ENCODE measurements around the gene C9orf57.
A peak's percentile ranks its signal among the peaks of the same experiment; 100 is the strongest.
"Not testable (repeated sequence)": the region's sequence is repeated elsewhere in the genome, so short reads cannot be mapped to it uniquely, and the experiment has no call there.

The C9orf57 gene

GRCh38 chr9:72060513-72060912, at the start of gene C9orf57:
Gene C9orf57 (minus strand): TSS chr9:72060613. CDS start chr9:72059331, 1,282 bp downstream.
- DNase-seq (ENCODE audit: low read depth, low spot score), result no peak

- DNase-seq (ENCODE audit: low read depth, low spot score), result no peak
These were observed 42.1 kb upstream of the C9orf57 start for GRCh38 chr9:72102520-72102919.

- not testable (repeated sequence) for DNase-seq (ENCODE audit: low read depth, low spot score)
These were observed 35.1 kb upstream of the C9orf57 start for GRCh38 chr9:72095520-72095919.

GRCh38 chr9:72092820-72093219, 32.4 kb upstream of the C9orf57 start:
- no peak for DNase-seq (ENCODE audit: low read depth, low spot score)

- no peak for DNase-seq (ENCODE audit: low read depth, low spot score)
These were observed 29.2 kb upstream of the C9orf57 start for GRCh38 chr9:72089451-72090130.

- DNase-seq (ENCODE audit: low read depth, low spot score), result no peak
These were observed 22.1 kb upstream of the C9orf57 start for GRCh38 chr9:72082536-72082935.

GRCh38 chr9:72074666-72075065, 14.3 kb upstream of the C9orf57 start:
- DNase-seq (ENCODE audit: low read depth, low spot score), result not testable (repeated sequence)

- DNase-seq (ENCODE audit: low read depth, low spot score), result no peak
These were observed 4.7 kb upstream of the C9orf57 start for GRCh38 chr9:72065076-72065475.

- DNase-seq (ENCODE audit: low read depth, low spot score), result no peak
These were observed 8.3 kb downstream of the C9orf57 start for GRCh38 chr9:72052122-72052521.

GRCh38 chr9:72048850-72049249, 11.6 kb downstream of the C9orf57 start:
- DNase-seq (ENCODE audit: low read depth, low spot score), result no peak

GRCh38 chr9:72046630-72047456, 13.6 kb downstream of the C9orf57 start:
- DNase-seq (ENCODE audit: low read depth, low spot score), result no peak

- DNase-seq (ENCODE audit: low read depth, low spot score), result no peak
These were observed 16.3 kb downstream of the C9orf57 start for GRCh38 chr9:72044095-72044494.

- no peak for DNase-seq (ENCODE audit: low read depth, low spot score)
These were observed 16.8 kb downstream of the C9orf57 start for GRCh38 chr9:72043576-72043975.

GRCh38 chr9:72042928-72043327, 17.5 kb downstream of the C9orf57 start:
- no peak for DNase-seq (ENCODE audit: low read depth, low spot score)

GRCh38 chr9:72041775-72042194, 18.6 kb downstream of the C9orf57 start:
- no peak for DNase-seq (ENCODE audit: low read depth, low spot score)

GRCh38 chr9:72041369-72041768, 19.0 kb downstream of the C9orf57 start:
- DNase-seq (ENCODE audit: low read depth, low spot score), result no peak

GRCh38 chr9:72039532-72039931, 20.9 kb downstream of the C9orf57 start:
- DNase-seq (ENCODE audit: low read depth, low spot score), result no peak

GRCh38 chr9:72038890-72039410, 21.5 kb downstream of the C9orf57 start:
- DNase-seq (ENCODE audit: low read depth, low spot score), result peak; percentile 23

GRCh38 chr9:72038408-72038807, 22.0 kb downstream of the C9orf57 start:
- DNase-seq (ENCODE audit: low read depth, low spot score), result no peak

- no peak for DNase-seq (ENCODE audit: low read depth, low spot score)
These were observed 22.8 kb downstream of the C9orf57 start for GRCh38 chr9:72037571-72037970.

- DNase-seq (ENCODE audit: low read depth, low spot score), result no peak
These were observed 29.6 kb downstream of the C9orf57 start for GRCh38 chr9:72030767-72031166.

GRCh38 chr9:72029986-72030385, 30.4 kb downstream of the C9orf57 start:
- no peak for DNase-seq (ENCODE audit: low read depth, low spot score)

- no peak for DNase-seq (ENCODE audit: low read depth, low spot score)
These were observed 34.5 kb downstream of the C9orf57 start for GRCh38 chr9:72025906-72026305.

Data from activated CD4-positive, CD25-positive, alpha-beta regulatory T cell treated with anti-CD3 and anti-CD28 coated beads, Interleukin-2, amount 50 U/mL, for 16 hours (primary cell).